Neural cell (in vitro differentiated cells): Measurements from ENCODE around the gene ABI3BP. TPM values are rescaled to one million over a fixed set of nuclear protein-coding genes. Genes with fewer than 3 reads are reported as not detected.

Experiments used
- H2AFZ ChIP-seq: fragments of 200-600, 300-800 bp; sonication (generic), shearing (Covaris generic); 2 replicates; pipeline ENCODE4 v1.6.0; 2014; ENCODE audit warnings: low read depth, mild to moderate bottlenecking, antibody characterized with exemption, low read length, moderate library complexity
- H3F3A ChIP-seq: fragments of 200-600 bp; shearing (Covaris generic); 2 replicates; pipeline ENCODE4 v1.6.1; 2016; ENCODE audit warnings: mild to moderate bottlenecking, moderate library complexity, mixed read lengths, antibody characterized with exemption, low read length; ENCODE audit not compliant: insufficient read depth, poor library complexity, severe bottlenecking
- H3K27ac ChIP-seq: fragments of 200-600, 300-800 bp; sonication (generic), shearing (Covaris generic); 2 replicates; pipeline ENCODE4 v1.5.1; 2014; ENCODE audit warnings: mild to moderate bottlenecking, low read length, moderate library complexity
- H3K27me3 ChIP-seq: fragments of 300-800, 200-600 bp; sonication (generic), shearing (Covaris generic); 2 replicates; pipeline ENCODE4 v1.6.0; 2014; ENCODE audit warnings: mild to moderate bottlenecking, low read depth, low read length, moderate library complexity; ENCODE audit not compliant: insufficient read depth
- H3K36me3 ChIP-seq: fragments of 300-800, 200-600 bp; sonication (generic), shearing (Covaris generic); 2 replicates; pipeline ENCODE4 v1.5.1; 2014; ENCODE audit warnings: mild to moderate bottlenecking, antibody characterized with exemption, low read length, moderate library complexity; ENCODE audit not compliant: insufficient read depth
- H3K4me2 ChIP-seq: fragments of 300-800, 200-600 bp; sonication (generic), shearing (Covaris generic); 2 replicates; pipeline ENCODE4 v1.6.0; 2014; ENCODE audit warnings: mild to moderate bottlenecking, low read length
- H3K4me3 ChIP-seq: fragments of 300-800, 200-600 bp; sonication (generic), shearing (Covaris generic); 2 replicates; pipeline ENCODE4 v1.5.1; 2014; ENCODE audit warnings: mild to moderate bottlenecking, low read length, moderate library complexity
- H3K79me2 ChIP-seq: fragments of 200-600 bp; shearing (Covaris generic); replicated peaks from 2 replicates; pipeline ENCODE4 v1.6.0; 2014; ENCODE audit warnings: mild to moderate bottlenecking, low read length, moderate library complexity; ENCODE audit not compliant: insufficient read depth
- H3K9ac ChIP-seq: fragments of 300-800, 200-600 bp; sonication (generic), shearing (Covaris generic); 2 replicates; pipeline ENCODE4 v1.6.1; 2016; ENCODE audit warnings: mild to moderate bottlenecking, low read length, mixed read lengths
- H3K9me2 ChIP-seq: fragments of 200-600 bp; shearing (Covaris generic); 2 replicates; pipeline ENCODE4 v1.6.1; 2016; ENCODE audit warnings: mild to moderate bottlenecking, low read length, mixed read lengths; ENCODE audit not compliant: insufficient read depth
- H3K9me3 ChIP-seq: fragments of 200-600, 300-800 bp; sonication (generic), shearing (Covaris generic); 2 replicates; pipeline ENCODE4 v1.6.1; 2016; ENCODE audit warnings: mild to moderate bottlenecking, mixed run types, low read length, moderate library complexity, mixed read lengths
- H4K20me1 ChIP-seq: fragments of 200-600 bp; shearing (Covaris generic); 2 replicates; pipeline ENCODE4 v1.6.1; 2016; ENCODE audit warnings: mild to moderate bottlenecking, mixed run types; ENCODE audit not compliant: insufficient read depth
- EP300 ChIP-seq: fragments of 450-650 bp; conservative IDR thresholded peaks from 2 replicates; pipeline ENCODE4 v1.6.1; 2014; ENCODE audit warnings: antibody characterized with exemption, mild to moderate bottlenecking, moderate library complexity; ENCODE audit not compliant: poor library complexity, severe bottlenecking
- EZH2 ChIP-seq: fragments of 200-600, 300-800 bp; shearing (Covaris generic), sonication (generic); IDR thresholded peaks from 2 replicates; pipeline ENCODE4 v1.6.1; 2014; ENCODE audit warnings: antibody characterized with exemption, low read length, borderline replicate concordance, mild to moderate bottlenecking; ENCODE audit not compliant: insufficient read depth, poor library complexity, severe bottlenecking
- MXI1 ChIP-seq: fragments of 450-650 bp; conservative IDR thresholded peaks from 2 replicates; pipeline ENCODE4 v1.6.1; 2014; ENCODE audit warnings: antibody characterized with exemption, mild to moderate bottlenecking; ENCODE audit not compliant: poor library complexity, severe bottlenecking
- POLR2AphosphoS5 ChIP-seq: IDR thresholded peaks from 2 replicates; pipeline ENCODE4 v1.6.1; 2012
- RAD21 ChIP-seq: fragments of 450-650 bp; conservative IDR thresholded peaks from 2 replicates; pipeline ENCODE4 v1.6.1; 2014; ENCODE audit warnings: antibody characterized with exemption, mild to moderate bottlenecking, moderate library complexity
- SMC3 ChIP-seq: fragments of 450-650 bp; conservative IDR thresholded peaks from 2 replicates; pipeline ENCODE4 v1.6.1; 2014; ENCODE audit warnings: antibody characterized with exemption, mild to moderate bottlenecking, moderate library complexity; ENCODE audit not compliant: poor library complexity
- TAF1 ChIP-seq: IDR thresholded peaks from 2 replicates; pipeline ENCODE4 v1.6.1; 2012; ENCODE audit warnings: low read depth
- polyA plus RNA-seq: library from polyadenylated mRNA; depleted of rRNA; stranded (reverse); fragments of >200 nt; gene quantifications from 2 replicates; pipeline ENCODE4 v1.2.3, GENCODE V29; 2014
- TF ChIP-seq, protein P1 (sequence below): IDR thresholded peaks from 2 replicates; pipeline ENCODE4 v1.6.1; 2012; ENCODE audit warnings: borderline replicate concordance
- TF ChIP-seq, protein P2 (sequence below): fragments of 450-650 bp; IDR thresholded peaks from 2 replicates; pipeline ENCODE4 v1.5.1; 2014; ENCODE audit warnings: antibody characterized with exemption, mild to moderate bottlenecking, moderate library complexity; ENCODE audit not compliant: poor library complexity, severe bottlenecking

The ABI3BP gene
- polyA plus RNA-seq, 1 donor from 2014 or later = not detected

DNA sequence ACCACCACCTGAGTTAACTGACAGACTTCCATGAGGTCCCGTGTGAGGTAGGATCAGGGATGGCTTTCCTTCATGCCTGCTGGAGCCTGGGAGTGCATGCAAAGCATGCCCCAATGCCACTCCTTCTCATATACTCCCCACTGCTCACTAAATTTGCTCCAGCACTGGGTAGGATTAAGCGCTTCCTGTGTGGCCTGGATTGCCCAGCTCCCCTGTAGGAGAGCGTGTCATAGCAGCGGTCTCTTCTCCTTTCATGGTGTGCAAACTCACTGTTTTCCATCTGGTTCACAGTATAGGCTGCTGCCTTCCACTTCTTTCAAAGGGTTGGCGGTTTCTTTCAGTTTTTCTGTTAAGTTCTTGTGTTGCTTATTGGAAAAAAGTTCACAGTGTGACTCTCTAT, 34.1 kb upstream of the ABI3BP start (continued):
- TF ChIP-seq, protein P1, sequence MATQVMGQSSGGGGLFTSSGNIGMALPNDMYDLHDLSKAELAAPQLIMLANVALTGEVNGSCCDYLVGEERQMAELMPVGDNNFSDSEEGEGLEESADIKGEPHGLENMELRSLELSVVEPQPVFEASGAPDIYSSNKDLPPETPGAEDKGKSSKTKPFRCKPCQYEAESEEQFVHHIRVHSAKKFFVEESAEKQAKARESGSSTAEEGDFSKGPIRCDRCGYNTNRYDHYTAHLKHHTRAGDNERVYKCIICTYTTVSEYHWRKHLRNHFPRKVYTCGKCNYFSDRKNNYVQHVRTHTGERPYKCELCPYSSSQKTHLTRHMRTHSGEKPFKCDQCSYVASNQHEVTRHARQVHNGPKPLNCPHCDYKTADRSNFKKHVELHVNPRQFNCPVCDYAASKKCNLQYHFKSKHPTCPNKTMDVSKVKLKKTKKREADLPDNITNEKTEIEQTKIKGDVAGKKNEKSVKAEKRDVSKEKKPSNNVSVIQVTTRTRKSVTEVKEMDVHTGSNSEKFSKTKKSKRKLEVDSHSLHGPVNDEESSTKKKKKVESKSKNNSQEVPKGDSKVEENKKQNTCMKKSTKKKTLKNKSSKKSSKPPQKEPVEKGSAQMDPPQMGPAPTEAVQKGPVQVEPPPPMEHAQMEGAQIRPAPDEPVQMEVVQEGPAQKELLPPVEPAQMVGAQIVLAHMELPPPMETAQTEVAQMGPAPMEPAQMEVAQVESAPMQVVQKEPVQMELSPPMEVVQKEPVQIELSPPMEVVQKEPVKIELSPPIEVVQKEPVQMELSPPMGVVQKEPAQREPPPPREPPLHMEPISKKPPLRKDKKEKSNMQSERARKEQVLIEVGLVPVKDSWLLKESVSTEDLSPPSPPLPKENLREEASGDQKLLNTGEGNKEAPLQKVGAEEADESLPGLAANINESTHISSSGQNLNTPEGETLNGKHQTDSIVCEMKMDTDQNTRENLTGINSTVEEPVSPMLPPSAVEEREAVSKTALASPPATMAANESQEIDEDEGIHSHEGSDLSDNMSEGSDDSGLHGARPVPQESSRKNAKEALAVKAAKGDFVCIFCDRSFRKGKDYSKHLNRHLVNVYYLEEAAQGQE = no peak

DNA sequence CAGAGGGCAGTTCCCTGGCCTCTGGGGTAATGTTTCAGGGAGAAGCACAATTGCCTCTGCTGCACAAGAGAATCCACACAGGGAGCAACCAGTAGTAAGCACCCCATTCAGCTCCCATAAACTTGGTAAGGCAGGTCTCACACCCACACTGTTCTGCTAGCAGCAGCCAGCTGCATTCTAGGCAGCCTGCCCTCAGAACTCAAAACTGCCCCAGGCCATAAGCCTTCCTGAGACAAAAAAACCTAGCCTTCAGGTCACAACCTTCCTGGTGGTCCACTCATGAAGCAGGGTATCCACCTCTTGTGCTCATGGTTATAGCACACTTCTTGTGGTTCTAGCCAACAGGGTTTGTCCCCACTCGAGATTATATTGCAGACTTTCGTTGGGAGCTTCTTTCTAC, 33.7 kb upstream of the ABI3BP start:
- Histone ChIP-seq H3K4me2 (no peak overlapping the region), H2AFZ (no peak overlapping the region), H3K9me2 (no peaks in the 10 kb centered on the region), H4K20me1 (no peaks in the 10 kb centered on the region), H3K36me3 (no peaks in the 10 kb centered on the region), H3K9me3 (no peaks in the 10 kb centered on the region), H3K27me3 (no peaks in the 10 kb centered on the region), H3K79me2 (no peaks in the 10 kb centered on the region), H3K4me3 (no peak overlapping the region), H3K27ac (no peak overlapping the region), H3K9ac (no peak overlapping the region), H3F3A (no peaks in the 10 kb centered on the region)
- TF ChIP-seq TAF1 (no peak), RAD21 (no peak), SMC3 (no peak), EP300 (no peak), POLR2AphosphoS5 (no peak), MXI1 (no peak), EZH2 (no peak)
- TF ChIP-seq, protein P1 = no peak
- TF ChIP-seq, protein P2, sequence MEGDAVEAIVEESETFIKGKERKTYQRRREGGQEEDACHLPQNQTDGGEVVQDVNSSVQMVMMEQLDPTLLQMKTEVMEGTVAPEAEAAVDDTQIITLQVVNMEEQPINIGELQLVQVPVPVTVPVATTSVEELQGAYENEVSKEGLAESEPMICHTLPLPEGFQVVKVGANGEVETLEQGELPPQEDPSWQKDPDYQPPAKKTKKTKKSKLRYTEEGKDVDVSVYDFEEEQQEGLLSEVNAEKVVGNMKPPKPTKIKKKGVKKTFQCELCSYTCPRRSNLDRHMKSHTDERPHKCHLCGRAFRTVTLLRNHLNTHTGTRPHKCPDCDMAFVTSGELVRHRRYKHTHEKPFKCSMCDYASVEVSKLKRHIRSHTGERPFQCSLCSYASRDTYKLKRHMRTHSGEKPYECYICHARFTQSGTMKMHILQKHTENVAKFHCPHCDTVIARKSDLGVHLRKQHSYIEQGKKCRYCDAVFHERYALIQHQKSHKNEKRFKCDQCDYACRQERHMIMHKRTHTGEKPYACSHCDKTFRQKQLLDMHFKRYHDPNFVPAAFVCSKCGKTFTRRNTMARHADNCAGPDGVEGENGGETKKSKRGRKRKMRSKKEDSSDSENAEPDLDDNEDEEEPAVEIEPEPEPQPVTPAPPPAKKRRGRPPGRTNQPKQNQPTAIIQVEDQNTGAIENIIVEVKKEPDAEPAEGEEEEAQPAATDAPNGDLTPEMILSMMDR = no peak
